ENCODE results near the gene PPIL4.

Gene PPIL4

GRCh38 chr6:149483849-149484655 lies 61.8 kb downstream of the PPIL4 start:
- Mint-ChIP-seq H3K4me1 (peaks cover 5% of the 10 kb centered on the region), H3K27ac (peak overlapping the region in 1 of 3 experiments; percentile 15), H3K27me3 (ENCODE audit: low read depth) (peaks cover 16% of the 10 kb centered on the region), H3K4me3 (no peak overlapping the region), H3K9me3 (no peaks in the 10 kb centered on the region), H3K36me3 (ENCODE audit: low read depth) (no peaks in the 10 kb centered on the region)
- TF ChIP-seq, protein P1, sequence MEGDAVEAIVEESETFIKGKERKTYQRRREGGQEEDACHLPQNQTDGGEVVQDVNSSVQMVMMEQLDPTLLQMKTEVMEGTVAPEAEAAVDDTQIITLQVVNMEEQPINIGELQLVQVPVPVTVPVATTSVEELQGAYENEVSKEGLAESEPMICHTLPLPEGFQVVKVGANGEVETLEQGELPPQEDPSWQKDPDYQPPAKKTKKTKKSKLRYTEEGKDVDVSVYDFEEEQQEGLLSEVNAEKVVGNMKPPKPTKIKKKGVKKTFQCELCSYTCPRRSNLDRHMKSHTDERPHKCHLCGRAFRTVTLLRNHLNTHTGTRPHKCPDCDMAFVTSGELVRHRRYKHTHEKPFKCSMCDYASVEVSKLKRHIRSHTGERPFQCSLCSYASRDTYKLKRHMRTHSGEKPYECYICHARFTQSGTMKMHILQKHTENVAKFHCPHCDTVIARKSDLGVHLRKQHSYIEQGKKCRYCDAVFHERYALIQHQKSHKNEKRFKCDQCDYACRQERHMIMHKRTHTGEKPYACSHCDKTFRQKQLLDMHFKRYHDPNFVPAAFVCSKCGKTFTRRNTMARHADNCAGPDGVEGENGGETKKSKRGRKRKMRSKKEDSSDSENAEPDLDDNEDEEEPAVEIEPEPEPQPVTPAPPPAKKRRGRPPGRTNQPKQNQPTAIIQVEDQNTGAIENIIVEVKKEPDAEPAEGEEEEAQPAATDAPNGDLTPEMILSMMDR (IDR thresholded peaks at IDR 0.05; ENCODE audit: unreplicated experiment in 3 of 3), result no peak

- H3K27me3 Mint-ChIP-seq (ENCODE audit: low read depth), result peaks cover 15% of the 10 kb centered on the region
- H3K4me1 Mint-ChIP-seq, result peaks cover 5% of the 10 kb centered on the region
- H3K36me3 Mint-ChIP-seq (ENCODE audit: low read depth), result no peaks in the 10 kb centered on the region
- H3K27ac Mint-ChIP-seq, result peak overlapping the region in 1 of 3 experiments; percentile 15
- H3K4me3 Mint-ChIP-seq, result peak overlapping the region in 1 of 3 experiments; percentile 34
- TF ChIP-seq, protein P1 (IDR thresholded peaks at IDR 0.05; ENCODE audit: unreplicated experiment in 3 of 3), result no peak
- no peaks in the 10 kb centered on the region for H3K9me3 Mint-ChIP-seq
These were observed 62.5 kb downstream of the PPIL4 start for GRCh38 chr6:149483334-149483725.

GRCh38 chr6:149482545-149483333 lies 63.1 kb downstream of the PPIL4 start:
- H3K4me3 Mint-ChIP-seq, result peak overlapping the region in 2 of 3 experiments; percentile 52 to 63
- peak overlapping the region in 2 of 3 experiments; percentile 50 to 61 for H3K27ac Mint-ChIP-seq
- no peaks in the 10 kb centered on the region for H3K9me3 Mint-ChIP-seq
- peaks cover 15% of the 10 kb centered on the region for H3K27me3 Mint-ChIP-seq (ENCODE audit: low read depth)
- no peaks in the 10 kb centered on the region for H3K36me3 Mint-ChIP-seq (ENCODE audit: low read depth)
- TF ChIP-seq, protein P1 (IDR thresholded peaks at IDR 0.05; ENCODE audit: unreplicated experiment in 3 of 3), result no peak
- peaks cover 5% of the 10 kb centered on the region for H3K4me1 Mint-ChIP-seq

DNA sequence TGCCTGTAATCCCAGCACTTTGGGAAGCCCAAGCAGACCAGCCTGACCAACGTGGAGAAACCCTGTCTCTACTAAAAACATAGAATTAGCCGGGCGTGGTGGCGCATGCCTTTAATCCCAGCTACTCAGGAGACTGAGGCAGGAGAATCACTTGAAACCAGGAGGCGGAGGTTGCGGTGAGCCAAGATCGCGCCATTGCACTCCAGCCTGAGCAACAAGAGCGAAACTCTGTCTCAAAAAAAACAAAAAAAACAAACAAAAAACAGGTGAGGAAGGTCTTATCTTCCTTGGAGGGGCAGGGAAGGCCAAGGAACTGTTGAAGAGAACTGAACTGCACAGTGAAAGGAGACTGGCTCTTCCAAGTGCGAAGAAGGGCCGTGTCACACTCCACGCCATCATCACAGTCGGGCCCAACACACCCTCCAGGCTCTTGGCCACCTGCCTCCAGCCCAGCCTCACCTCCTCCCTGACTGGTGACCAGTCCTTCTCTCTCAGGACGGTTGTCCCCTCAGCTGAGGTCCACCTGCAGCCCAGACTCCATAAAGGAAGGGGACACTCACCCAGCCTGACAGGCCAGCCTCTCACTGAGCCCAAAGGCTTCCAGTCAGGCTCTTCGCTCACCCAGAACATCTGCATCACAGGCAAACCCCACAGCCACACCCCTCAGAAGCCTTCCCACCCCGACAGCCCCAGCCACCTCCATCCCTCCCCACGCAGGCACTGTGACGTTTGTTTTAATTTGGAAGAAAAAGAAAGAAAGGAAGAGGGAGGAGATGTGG lies 65.2 kb downstream of the PPIL4 start:
- TF ChIP-seq, protein P1 (IDR thresholded peaks at IDR 0.05; ENCODE audit: unreplicated experiment in 3 of 3), result no peak
- Mint-ChIP-seq H3K36me3 (ENCODE audit: low read depth) (no peaks in the 10 kb centered on the region), H3K27ac (no peak overlapping the region)

GRCh38 chr6:149478631-149479314 lies 67.1 kb downstream of the PPIL4 start:
- no peak overlapping the region for H3K4me3 Mint-ChIP-seq

More for the DNA sequence above, 65.2 kb downstream of the PPIL4 start:
- Mint-ChIP-seq H3K4me3 (peak overlapping the region in 1 of 3 experiments; percentile 36), H3K9me3 (no peaks in the 10 kb centered on the region), H3K27me3 (ENCODE audit: low read depth) (peaks cover 15% of the 10 kb centered on the region), H3K4me1 (peaks cover 5% of the 10 kb centered on the region)

More at GRCh38 chr6:149478631-149479314, 67.1 kb downstream of the PPIL4 start:
- H3K27me3 Mint-ChIP-seq (ENCODE audit: low read depth), result peaks cover 15% of the 10 kb centered on the region
- H3K4me1 Mint-ChIP-seq, result peaks cover 6% of the 10 kb centered on the region
- H3K9me3 Mint-ChIP-seq, result no peaks in the 10 kb centered on the region
- no peak overlapping the region for H3K27ac Mint-ChIP-seq
- TF ChIP-seq, protein P1 (IDR thresholded peaks at IDR 0.05; ENCODE audit: unreplicated experiment in 3 of 3), result no peak
- H3K36me3 Mint-ChIP-seq (ENCODE audit: low read depth), result no peaks in the 10 kb centered on the region

Data from nephron (organoid).